Measurements from ENCODE around the gene NPIPB6.

The NPIPB6 gene

GRCh38 chr16:28297784-28298510 is 65.4 kb downstream of the NPIPB6 start:
- DNase-seq = no peak

- DNase-seq = no peak
Measured at GRCh38 chr16:28297308-28297707, 66.0 kb downstream of the NPIPB6 start.

- no peak for DNase-seq
Measured at GRCh38 chr16:28295276-28295675, 68.0 kb downstream of the NPIPB6 start.

- DNase-seq = no peak
Measured at GRCh38 chr16:28294201-28294600, 69.1 kb downstream of the NPIPB6 start.

- DNase-seq = no peak
Measured at GRCh38 chr16:28293601-28293960, 69.7 kb downstream of the NPIPB6 start.

- DNase-seq = peak; percentile 14 to 17
Measured at GRCh38 chr16:28292731-28293600, 70.3 kb downstream of the NPIPB6 start.

All from NCI-H524 (cell line).